B cell (primary cell): Measurements from ENCODE around the gene CCDC93.

Experiments used
- CTCF ChIP-seq: fragments of 200-600 bp; IDR thresholded peaks from one replicate; pipeline ENCODE4 v1.8.0; 2022; ENCODE audit warnings: antibody characterized with exemption, mild to moderate bottlenecking
- EZH2 ChIP-seq: IDR thresholded peaks from 2 replicates; pipeline ENCODE4 v1.6.1; 2012; ENCODE audit warnings: borderline replicate concordance, low read depth, mild to moderate bottlenecking, moderate library complexity, low read length; ENCODE audit not compliant: insufficient read depth, poor library complexity, severe bottlenecking

GRCh38 chr2:117936871-117937428, 76.9 kb downstream of the CCDC93 start:
- TF ChIP-seq CTCF (no peak), EZH2 (no peak)
